ENCODE data around the gene CHST1. TPM values are rescaled to one million over a fixed set of nuclear protein-coding genes. Genes with fewer than 3 reads are reported as not detected.

Gene CHST1
- total RNA-seq, 1 donor = 1.1 TPM

DNA sequence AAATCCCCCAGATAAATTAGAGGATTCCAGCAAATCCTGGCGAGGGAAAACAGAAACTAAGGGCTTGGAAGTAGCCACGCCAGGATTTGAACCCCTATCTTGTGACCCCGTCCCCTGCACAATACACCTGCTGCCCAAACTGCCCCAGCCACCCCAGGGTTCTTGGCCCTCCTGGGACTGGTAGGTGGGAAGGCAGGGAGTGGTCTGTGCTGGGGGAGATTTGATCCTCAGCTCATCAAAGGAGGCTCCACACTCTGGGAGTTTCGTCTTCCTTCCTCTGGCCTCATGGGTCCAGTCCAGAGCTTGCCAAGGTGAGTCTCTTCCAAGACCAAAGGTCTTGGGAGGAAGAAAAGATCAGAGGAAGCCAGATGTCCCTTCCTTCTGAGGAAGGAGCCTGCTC is 4.5 kb upstream of the CHST1 start:
- no peaks in the 10 kb centered on the region for H3K4me1 ChIP-seq (ENCODE audit: insufficient read depth, low read length)
- H3K9me3 ChIP-seq (ENCODE audit: low read depth, low read length) = no peaks in the 10 kb centered on the region
- peaks cover 32% of the 10 kb centered on the region for H3K27me3 ChIP-seq (ENCODE audit: insufficient read depth, low read length)
- TF ChIP-seq, protein P1, sequence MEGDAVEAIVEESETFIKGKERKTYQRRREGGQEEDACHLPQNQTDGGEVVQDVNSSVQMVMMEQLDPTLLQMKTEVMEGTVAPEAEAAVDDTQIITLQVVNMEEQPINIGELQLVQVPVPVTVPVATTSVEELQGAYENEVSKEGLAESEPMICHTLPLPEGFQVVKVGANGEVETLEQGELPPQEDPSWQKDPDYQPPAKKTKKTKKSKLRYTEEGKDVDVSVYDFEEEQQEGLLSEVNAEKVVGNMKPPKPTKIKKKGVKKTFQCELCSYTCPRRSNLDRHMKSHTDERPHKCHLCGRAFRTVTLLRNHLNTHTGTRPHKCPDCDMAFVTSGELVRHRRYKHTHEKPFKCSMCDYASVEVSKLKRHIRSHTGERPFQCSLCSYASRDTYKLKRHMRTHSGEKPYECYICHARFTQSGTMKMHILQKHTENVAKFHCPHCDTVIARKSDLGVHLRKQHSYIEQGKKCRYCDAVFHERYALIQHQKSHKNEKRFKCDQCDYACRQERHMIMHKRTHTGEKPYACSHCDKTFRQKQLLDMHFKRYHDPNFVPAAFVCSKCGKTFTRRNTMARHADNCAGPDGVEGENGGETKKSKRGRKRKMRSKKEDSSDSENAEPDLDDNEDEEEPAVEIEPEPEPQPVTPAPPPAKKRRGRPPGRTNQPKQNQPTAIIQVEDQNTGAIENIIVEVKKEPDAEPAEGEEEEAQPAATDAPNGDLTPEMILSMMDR (IDR thresholded peaks at IDR 0.05; ENCODE audit: extremely low read depth, low read depth, low read length) = no peak
- H3K4me3 ChIP-seq (ENCODE audit: insufficient read depth, low read length) = no peak overlapping the region
- H3K79me2 ChIP-seq (ENCODE audit: insufficient read depth, low read length) = no peaks in the 10 kb centered on the region
- H3K27ac ChIP-seq (ENCODE audit: low read depth, low read length) = no peak overlapping the region
- no peak overlapping the region for H3K4me2 ChIP-seq (ENCODE audit: insufficient read depth, low read length)
- H3K36me3 ChIP-seq (ENCODE audit: insufficient read depth, low read length) = no peaks in the 10 kb centered on the region
- DNase-seq (ENCODE audit: insufficient read length, low spot score, missing footprints) = peak; percentile 50
- H2AFZ ChIP-seq (ENCODE audit: low read length) = no peak overlapping the region
- peaks cover 2% of the 10 kb centered on the region for H4K20me1 ChIP-seq (ENCODE audit: insufficient read depth, low read length)

DNA sequence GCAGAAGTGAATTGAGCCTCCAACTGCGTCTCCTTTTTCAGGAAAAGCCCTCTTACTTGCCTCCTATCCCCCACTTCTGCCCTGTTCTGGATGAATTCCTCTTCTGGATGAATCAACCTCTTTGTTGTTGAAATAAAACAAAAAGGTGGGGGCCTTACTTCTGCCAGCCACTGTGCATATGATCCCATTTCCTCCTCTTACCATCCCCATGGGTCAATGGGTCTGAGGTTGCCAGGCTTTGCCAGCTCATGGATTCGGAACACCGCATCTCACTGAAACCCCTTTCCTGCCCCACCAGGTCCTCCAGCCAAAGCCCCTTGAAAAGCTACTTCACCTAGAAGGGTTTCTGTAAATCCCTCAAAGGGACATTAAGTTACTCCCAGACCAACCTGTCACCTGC is 3.7 kb upstream of the CHST1 start:
- Histone ChIP-seq H3K27me3 (ENCODE audit: insufficient read depth, low read length) (peaks cover 38% of the 10 kb centered on the region), H3K27ac (ENCODE audit: low read depth, low read length) (no peak overlapping the region), H3K9me3 (ENCODE audit: low read depth, low read length) (no peaks in the 10 kb centered on the region), H3K36me3 (ENCODE audit: insufficient read depth, low read length) (no peaks in the 10 kb centered on the region), H3K4me2 (ENCODE audit: insufficient read depth, low read length) (no peak overlapping the region), H2AFZ (ENCODE audit: low read length) (no peak overlapping the region), H3K4me3 (ENCODE audit: insufficient read depth, low read length) (no peak overlapping the region), H4K20me1 (ENCODE audit: insufficient read depth, low read length) (peaks cover 2% of the 10 kb centered on the region), H3K4me1 (ENCODE audit: insufficient read depth, low read length) (peaks cover 6% of the 10 kb centered on the region), H3K79me2 (ENCODE audit: insufficient read depth, low read length) (no peaks in the 10 kb centered on the region)
- TF ChIP-seq, protein P1 (IDR thresholded peaks at IDR 0.05; ENCODE audit: extremely low read depth, low read depth, low read length) = no peak
- DNase-seq (ENCODE audit: insufficient read length, low spot score, missing footprints) = peak; percentile 80

DNA sequence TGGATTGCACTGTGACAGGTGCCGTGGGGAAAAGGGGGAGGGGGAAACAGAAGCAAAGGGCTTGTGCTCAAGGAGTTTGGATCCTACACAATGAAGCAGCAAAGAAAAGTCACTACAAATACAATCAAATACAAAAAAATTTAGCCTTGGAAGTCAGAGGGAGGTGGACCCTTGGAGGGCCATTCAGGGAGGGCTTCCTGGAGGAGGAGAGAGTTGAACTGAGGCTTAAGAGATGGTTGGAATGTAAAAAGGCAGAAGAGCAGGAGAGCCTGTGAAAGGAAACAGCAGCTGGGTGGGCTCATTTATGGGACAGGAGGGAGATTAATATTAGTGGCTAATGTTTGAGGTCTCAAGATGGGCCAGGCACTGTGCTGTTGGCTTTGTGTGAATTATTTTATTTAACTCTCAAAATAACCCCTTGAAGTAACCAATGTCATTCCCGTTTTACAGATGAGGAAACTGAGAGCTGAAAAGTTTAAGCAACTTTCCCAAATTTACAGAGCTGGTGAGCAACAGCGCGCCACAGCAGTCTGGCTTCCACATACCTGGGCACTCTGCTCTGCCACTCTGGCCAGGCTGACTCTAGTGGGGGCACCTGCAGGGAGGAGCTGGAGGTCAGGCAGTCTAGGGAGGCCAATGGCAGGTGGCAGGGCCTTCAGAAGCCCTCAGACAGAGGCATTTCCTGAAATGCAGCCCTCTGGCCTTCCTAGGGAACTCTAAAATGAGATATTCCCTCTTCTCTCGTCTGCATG is 2.7 kb upstream of the CHST1 start:
- H3K4me1 ChIP-seq (ENCODE audit: insufficient read depth, low read length) = peaks cover 16% of the 10 kb centered on the region
- H4K20me1 ChIP-seq (ENCODE audit: insufficient read depth, low read length) = peaks cover 2% of the 10 kb centered on the region
- peaks cover 39% of the 10 kb centered on the region for H3K27me3 ChIP-seq (ENCODE audit: insufficient read depth, low read length)
- no peaks in the 10 kb centered on the region for H3K36me3 ChIP-seq (ENCODE audit: insufficient read depth, low read length)
- TF ChIP-seq, protein P1 (IDR thresholded peaks at IDR 0.05; ENCODE audit: extremely low read depth, low read depth, low read length) = no peak
- H2AFZ ChIP-seq (ENCODE audit: low read length) = no peak overlapping the region
- peak; percentile 11 for DNase-seq (ENCODE audit: insufficient read length, low spot score, missing footprints)
- no peaks in the 10 kb centered on the region for H3K79me2 ChIP-seq (ENCODE audit: insufficient read depth, low read length)
- no peak overlapping the region for H3K27ac ChIP-seq (ENCODE audit: low read depth, low read length)
- no peak overlapping the region for H3K4me3 ChIP-seq (ENCODE audit: insufficient read depth, low read length)
- H3K9me3 ChIP-seq (ENCODE audit: low read depth, low read length) = no peaks in the 10 kb centered on the region
- no peak overlapping the region for H3K4me2 ChIP-seq (ENCODE audit: insufficient read depth, low read length)

DNA sequence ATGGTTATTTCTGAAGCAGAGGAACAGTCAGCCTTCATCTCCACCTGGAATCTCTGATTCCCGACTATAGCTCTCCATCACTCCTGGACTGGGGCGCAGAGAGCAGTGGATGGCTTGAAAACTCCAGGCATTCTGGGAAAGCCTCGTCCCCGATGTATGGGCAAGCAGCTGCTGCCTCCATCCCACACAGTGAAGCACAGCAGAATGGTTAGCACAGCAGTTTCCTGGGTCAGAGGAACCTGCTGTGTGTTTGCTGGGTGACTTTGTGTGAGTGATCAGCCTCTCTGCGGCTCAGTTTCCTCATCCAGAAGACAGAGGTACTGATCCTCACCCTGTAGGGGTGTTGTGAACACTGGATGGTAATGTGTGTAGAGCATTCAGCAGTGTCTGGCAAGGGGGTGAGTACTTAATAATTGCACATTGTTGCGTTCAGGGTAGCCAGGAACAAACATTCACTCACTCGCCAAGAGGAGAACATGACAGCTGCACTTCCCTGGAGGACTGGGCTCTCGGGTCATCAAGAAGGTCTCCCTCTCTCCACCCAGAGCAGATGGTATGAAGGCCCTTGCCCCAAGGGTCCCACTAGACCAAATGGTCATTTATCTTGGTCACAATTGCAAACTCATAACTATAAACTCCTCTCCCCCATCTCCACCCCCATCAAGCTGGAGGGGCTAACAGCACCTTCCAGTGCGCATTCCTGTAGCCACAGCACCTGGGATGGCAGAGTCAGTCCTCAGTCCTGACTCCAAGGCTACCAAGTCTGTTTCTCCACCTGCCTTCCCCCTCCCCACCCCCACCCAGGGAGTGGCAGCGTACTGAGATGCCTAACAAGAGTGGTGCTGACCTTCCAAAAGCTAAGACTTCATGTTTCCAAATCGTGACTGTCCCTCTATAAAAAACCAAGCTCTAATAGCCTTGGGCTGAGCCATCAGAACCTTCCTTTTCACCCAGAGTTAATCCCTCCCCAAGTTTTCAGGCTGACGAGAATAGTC is 1.5 kb upstream of the CHST1 start:
- TF ChIP-seq, protein P1 (IDR thresholded peaks at IDR 0.05; ENCODE audit: extremely low read depth, low read depth, low read length) = no peak
- H3K27ac ChIP-seq (ENCODE audit: low read depth, low read length) = no peak overlapping the region
- peaks cover 39% of the 10 kb centered on the region for H3K27me3 ChIP-seq (ENCODE audit: insufficient read depth, low read length)
- peaks cover 2% of the 10 kb centered on the region for H4K20me1 ChIP-seq (ENCODE audit: insufficient read depth, low read length)
- H2AFZ ChIP-seq (ENCODE audit: low read length) = no peak overlapping the region
- H3K36me3 ChIP-seq (ENCODE audit: insufficient read depth, low read length) = no peaks in the 10 kb centered on the region
- H3K4me1 ChIP-seq (ENCODE audit: insufficient read depth, low read length) = peaks cover 24% of the 10 kb centered on the region
- H3K9me3 ChIP-seq (ENCODE audit: low read depth, low read length) = no peaks in the 10 kb centered on the region
- H3K4me3 ChIP-seq (ENCODE audit: insufficient read depth, low read length) = no peak overlapping the region
- DNase-seq (ENCODE audit: insufficient read length, low spot score, missing footprints) = peak; percentile 86
- no peaks in the 10 kb centered on the region for H3K79me2 ChIP-seq (ENCODE audit: insufficient read depth, low read length)
- H3K4me2 ChIP-seq (ENCODE audit: insufficient read depth, low read length) = no peak overlapping the region
